22Rv1 (cell line): ENCODE data around the gene SH2D3C.

ENCODE experiments used
- ZFX ChIP-seq: fragments of 450-650 bp; IDR thresholded peaks from 2 replicates; pipeline ENCODE4 v1.6.1; 2017; ENCODE audit warnings: antibody characterized with exemption, borderline replicate concordance
- TF ChIP-seq, protein P1 (sequence below): fragments of 450-650 bp; IDR thresholded peaks from 2 replicates; pipeline ENCODE4 v1.5.1; 2017; ENCODE audit warnings: mild to moderate bottlenecking

GRCh38 chr9:127729522-127730256 lies 48.8 kb downstream of the SH2D3C start:
- TF ChIP-seq, protein P1, sequence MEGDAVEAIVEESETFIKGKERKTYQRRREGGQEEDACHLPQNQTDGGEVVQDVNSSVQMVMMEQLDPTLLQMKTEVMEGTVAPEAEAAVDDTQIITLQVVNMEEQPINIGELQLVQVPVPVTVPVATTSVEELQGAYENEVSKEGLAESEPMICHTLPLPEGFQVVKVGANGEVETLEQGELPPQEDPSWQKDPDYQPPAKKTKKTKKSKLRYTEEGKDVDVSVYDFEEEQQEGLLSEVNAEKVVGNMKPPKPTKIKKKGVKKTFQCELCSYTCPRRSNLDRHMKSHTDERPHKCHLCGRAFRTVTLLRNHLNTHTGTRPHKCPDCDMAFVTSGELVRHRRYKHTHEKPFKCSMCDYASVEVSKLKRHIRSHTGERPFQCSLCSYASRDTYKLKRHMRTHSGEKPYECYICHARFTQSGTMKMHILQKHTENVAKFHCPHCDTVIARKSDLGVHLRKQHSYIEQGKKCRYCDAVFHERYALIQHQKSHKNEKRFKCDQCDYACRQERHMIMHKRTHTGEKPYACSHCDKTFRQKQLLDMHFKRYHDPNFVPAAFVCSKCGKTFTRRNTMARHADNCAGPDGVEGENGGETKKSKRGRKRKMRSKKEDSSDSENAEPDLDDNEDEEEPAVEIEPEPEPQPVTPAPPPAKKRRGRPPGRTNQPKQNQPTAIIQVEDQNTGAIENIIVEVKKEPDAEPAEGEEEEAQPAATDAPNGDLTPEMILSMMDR: no peak
- no peak for TF ChIP-seq ZFX
